Measurements from ENCODE around the gene NEUROG2. TPM values are rescaled to one million over a fixed set of nuclear protein-coding genes. Genes with fewer than 3 reads are reported as not detected.

Gene NEUROG2
- total RNA-seq, 1 donor from 2014 or later: 0.18 TPM

DNA sequence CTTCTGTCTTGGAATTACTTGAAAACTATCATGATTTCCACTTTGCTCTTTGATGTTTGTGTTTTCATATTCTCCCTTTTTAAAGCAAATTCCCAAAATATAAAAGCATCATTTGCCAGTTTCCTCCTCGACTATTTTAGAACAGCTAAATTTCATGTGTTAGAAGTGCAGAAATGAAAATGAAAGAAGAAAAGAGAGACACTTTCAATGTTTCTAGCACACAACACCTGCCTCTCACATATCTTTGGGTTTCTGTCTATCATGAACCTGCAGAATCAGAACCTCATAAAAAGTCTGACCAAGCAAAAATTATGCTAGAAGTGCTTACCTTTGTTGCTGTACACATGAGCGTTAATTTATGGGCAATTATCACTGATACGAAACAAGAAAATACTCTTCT is 1.9 kb upstream of the NEUROG2 start:
- DNase-seq (ENCODE audit: low spot score): no peak
- Mint-ChIP-seq H3K36me3 (ENCODE audit: low read depth) (peaks cover 4% of the 10 kb centered on the region), H3K9me3 (peaks cover 2% of the 10 kb centered on the region), H3K27me3 (ENCODE audit: insufficient read depth) (peaks cover 82% of the 10 kb centered on the region), H3K4me3 (peak overlapping the region; percentile 83), H3K4me1 (ENCODE audit: low read depth) (peaks cover 83% of the 10 kb centered on the region), H3K27ac (no peak overlapping the region)
- intact Hi-C loops (cut with micrococcal nuclease): loop anchor here (1.0 to 5.0 kb wide), 5 partner anchors 8 to 1891 kb away; partner anchors contain the start of genes CAMK2D, LARP7 and ZGRF1

DNA sequence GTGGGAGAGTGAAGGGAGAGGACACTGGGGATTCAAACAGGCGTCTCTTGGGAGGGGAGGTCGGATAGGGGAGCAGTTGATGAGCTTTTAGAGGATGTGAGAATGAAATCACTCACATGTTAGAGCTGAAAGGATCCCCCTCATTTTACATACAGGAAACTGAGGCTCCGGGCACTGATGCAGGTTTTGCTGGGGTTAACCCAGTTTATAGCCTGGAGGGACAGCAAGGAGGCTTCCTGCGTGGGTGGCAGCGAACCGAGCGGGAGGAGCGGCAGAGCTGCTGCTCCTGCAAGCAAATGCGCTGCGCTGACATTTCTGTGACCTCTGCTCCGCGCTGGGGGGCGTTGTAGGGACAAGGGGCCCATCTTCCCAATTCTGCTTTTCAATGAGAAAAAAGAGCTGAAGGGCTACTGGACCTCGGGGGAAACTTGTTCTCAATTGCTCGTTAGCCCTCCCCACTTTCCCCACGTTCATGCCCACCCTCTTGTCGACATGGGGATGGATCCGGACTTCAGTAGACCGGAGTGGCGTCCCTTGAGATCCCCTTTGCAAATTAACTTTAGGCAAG is 1.2 kb upstream of the NEUROG2 start:
- intact Hi-C loops (cut with micrococcal nuclease): loop anchor here (2.0 to 5.0 kb wide), 4 partner anchors 120 to 1890 kb away; partner anchors contain the start of genes CAMK2D, LARP7 and ZGRF1
- peak overlapping the region; percentile 83 for H3K4me3 Mint-ChIP-seq
- H3K27me3 Mint-ChIP-seq (ENCODE audit: insufficient read depth): peaks cover 86% of the 10 kb centered on the region
- no peak for DNase-seq (ENCODE audit: low spot score)
- H3K27ac Mint-ChIP-seq: peak overlapping the region; percentile 50
- peaks cover 81% of the 10 kb centered on the region for H3K4me1 Mint-ChIP-seq (ENCODE audit: low read depth)
- H3K9me3 Mint-ChIP-seq: peaks cover 2% of the 10 kb centered on the region
- peaks cover 2% of the 10 kb centered on the region for H3K36me3 Mint-ChIP-seq (ENCODE audit: low read depth)

DNA sequence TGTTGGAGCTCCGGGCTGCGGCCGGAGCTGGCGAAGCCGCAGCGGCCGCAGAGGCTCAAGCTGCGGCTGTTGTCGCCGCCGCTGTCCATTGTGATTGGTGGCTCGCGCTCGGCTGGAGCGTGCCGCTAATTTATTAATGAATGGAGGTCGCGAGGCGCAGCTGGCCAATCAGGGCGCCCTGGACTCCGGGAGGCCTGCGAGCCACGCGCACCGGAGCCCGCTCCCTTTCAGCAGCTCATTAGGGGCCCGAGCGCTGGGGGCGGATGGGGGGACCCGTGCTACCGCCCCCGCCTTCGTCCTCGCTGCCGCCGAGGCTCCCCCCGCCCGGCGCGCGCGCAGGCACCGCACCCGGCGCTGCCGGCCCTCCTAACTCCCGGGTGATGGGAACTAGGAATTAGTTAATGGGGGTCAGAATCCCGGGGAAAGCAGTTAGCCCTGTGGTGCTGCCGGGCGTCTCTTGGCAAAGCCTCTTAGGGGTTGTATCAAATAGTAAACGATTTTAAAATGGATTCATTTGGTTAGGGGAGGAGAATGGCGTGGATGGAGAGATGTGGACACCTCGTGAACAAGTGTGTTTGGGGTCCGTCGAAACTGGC is 589 bp upstream of the NEUROG2 start:
- Mint-ChIP-seq H3K9me3 (peaks cover 2% of the 10 kb centered on the region), H3K36me3 (ENCODE audit: low read depth) (peaks cover 3% of the 10 kb centered on the region), H3K4me3 (peak overlapping the region; percentile 95), H3K27ac (peak overlapping the region; percentile 71), H3K27me3 (ENCODE audit: insufficient read depth) (peaks cover 86% of the 10 kb centered on the region), H3K4me1 (ENCODE audit: low read depth) (peaks cover 81% of the 10 kb centered on the region)
- no peak for DNase-seq (ENCODE audit: low spot score)
- intact Hi-C loops (cut with micrococcal nuclease): loop anchor here (1.0 to 5.0 kb wide), 5 partner anchors 120 to 1889 kb away; partner anchors contain the start of genes CAMK2D, LARP7 and ZGRF1

DNA sequence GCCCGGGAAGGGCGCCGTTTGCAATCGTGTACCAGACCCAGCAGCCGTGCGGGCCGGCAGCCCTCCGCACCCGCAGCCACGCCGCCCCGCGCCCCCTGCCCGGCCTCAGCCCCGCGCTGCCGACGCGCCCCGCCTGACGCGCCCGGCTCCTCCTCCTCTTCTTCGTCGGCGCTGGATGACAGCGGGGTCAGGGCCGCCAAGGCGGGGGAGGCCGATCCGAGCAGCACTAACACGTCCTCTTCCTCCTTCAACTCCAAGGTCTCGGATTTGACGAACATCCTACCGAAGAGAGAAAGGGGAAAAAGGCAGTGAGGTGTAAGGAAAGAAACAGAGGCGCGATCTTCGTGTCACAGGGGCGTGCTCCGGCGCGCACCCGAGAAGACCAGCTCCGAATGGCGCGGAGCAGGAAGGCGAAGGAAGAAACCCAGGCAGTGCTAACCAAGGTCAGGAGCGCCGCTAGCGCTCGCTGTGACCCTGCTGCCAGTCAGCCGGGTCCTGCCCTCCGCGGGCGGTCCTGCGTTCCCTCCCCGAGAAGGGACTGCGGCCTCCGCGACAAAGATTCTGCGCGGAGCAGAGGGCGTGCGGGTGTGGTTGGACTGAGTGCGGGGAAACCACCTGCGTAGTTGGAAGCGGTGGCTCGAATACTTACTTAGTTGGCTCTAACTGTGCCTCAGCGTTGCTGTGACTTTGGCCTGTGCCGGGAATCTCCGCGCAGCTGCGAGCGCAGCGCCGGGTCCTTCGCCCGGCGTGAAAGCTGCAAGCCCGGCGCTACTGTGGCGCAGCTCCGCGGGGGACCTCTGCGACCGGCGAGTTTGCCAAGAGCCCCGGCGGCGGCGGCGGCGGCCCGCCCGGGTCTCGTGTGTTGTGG is 548 bp downstream of the NEUROG2 start:
- intact Hi-C loops (cut with micrococcal nuclease): loop anchor here (1.0 to 5.0 kb wide), 7 partner anchors 8 to 1888 kb away; partner anchors contain the start of genes CAMK2D, LARP7 and ZGRF1
- Mint-ChIP-seq H3K4me1 (ENCODE audit: low read depth) (peaks cover 79% of the 10 kb centered on the region), H3K27me3 (ENCODE audit: insufficient read depth) (peaks cover 82% of the 10 kb centered on the region), H3K4me3 (peak overlapping the region; percentile 95), H3K9me3 (peaks cover 2% of the 10 kb centered on the region), H3K27ac (peak overlapping the region; percentile 93), H3K36me3 (ENCODE audit: low read depth) (peaks cover 8% of the 10 kb centered on the region)
- peak; percentile 49 for DNase-seq (ENCODE audit: low spot score)

DNA sequence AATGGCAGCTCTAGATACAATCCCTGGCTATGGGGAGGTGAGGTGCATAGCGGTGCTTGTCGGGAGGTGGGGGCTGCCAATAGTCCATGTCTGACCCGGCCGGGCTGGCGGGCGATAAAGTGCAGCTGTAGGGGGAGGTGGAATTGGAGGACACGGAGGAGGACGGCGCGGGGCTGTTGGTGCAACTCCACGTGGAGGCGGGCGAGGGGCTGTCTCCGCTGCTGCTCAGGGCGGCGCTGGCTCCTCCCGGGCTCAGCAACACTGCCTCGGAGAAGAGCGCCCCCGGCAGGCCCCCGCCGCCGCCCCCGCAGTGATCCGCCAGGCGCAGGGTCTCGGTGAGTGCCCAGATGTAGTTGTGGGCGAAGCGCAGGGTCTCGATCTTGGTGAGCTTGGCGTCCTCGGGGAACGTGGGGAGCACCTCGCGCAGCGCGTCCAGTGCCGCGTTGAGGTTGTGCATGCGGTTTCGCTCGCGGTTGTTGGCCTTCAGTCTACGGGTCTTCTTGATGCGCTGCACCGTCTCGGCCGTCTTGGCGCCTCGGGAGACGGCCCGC is 1.3 kb downstream of the NEUROG2 start:
- DNase-seq (ENCODE audit: low spot score): no peak
- intact Hi-C loops (cut with micrococcal nuclease): loop anchor here (1.0 to 5.0 kb wide), 5 partner anchors 9 to 1887 kb away; partner anchors contain the start of genes CAMK2D and FAM241A
- Mint-ChIP-seq H3K4me1 (ENCODE audit: low read depth) (peaks cover 78% of the 10 kb centered on the region), H3K27ac (peak overlapping the region; percentile 69), H3K27me3 (ENCODE audit: insufficient read depth) (peaks cover 81% of the 10 kb centered on the region), H3K9me3 (peaks cover 2% of the 10 kb centered on the region), H3K4me3 (peak overlapping the region; percentile 95), H3K36me3 (ENCODE audit: low read depth) (peaks cover 8% of the 10 kb centered on the region)

DNA sequence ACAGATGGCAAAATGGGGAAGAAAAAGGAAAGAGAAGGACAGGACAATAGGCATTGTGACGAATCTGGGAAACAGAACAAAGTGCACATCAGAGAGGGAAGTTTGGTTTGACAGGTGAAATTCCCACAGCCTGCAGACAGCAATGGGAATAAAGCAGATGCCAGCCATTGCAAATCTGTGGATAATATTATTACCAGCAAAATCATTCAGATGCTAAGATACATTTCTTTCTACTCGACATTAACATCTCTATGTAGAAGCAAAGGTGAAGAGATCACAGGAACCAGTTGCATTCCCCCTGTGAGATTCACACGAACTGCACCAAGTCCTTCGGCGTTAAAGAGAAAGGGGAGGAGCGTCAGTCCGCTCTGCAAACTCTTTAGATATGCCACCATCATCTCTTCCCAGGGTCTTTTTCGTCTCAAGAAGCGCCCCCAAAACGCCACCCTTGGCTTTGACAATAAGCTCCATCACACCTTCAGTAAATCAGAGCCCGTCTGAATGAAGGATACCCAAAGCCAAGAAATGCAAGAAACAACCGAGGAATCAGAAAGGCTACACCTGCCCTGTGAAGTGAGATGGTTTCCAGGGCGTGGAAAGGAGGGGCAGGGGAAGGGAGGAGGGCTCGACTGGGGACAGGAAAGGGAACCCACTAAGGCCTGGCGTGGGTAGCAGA is 1.9 kb downstream of the NEUROG2 start:
- Mint-ChIP-seq H3K4me1 (ENCODE audit: low read depth) (peaks cover 80% of the 10 kb centered on the region), H3K27me3 (ENCODE audit: insufficient read depth) (peaks cover 81% of the 10 kb centered on the region), H3K27ac (peak overlapping the region; percentile 69), H3K4me3 (peak overlapping the region; percentile 95), H3K36me3 (ENCODE audit: low read depth) (peaks cover 8% of the 10 kb centered on the region), H3K9me3 (no peaks in the 10 kb centered on the region)
- no peak for DNase-seq (ENCODE audit: low spot score)
- intact Hi-C loops (cut with micrococcal nuclease): loop anchor here (2.0 to 5.0 kb wide), 2 partner anchors 193 to 367 kb away; partner anchors contain the start of gene FAM241A

DNA sequence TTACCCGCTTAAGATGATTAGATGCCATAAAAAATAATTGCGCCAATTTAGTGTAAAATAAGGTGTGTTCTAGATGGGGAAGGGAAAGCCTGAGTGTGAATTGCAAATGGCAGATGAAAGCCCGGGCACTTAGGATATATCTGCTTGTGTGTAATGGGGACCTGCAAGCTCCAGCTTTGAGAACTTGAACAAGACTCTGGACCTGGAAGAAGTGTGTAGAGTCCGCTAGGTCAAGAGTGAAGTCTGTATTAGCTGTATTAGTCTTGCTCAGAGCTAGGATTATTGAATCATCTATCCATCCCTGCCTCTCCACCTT is 4.2 kb downstream of the NEUROG2 start:
- peak overlapping the region; percentile 6 for H3K27ac Mint-ChIP-seq
- H3K4me3 Mint-ChIP-seq: no peak overlapping the region
- intact Hi-C loops (cut with micrococcal nuclease): loop anchor here (5.0 kb wide), 1 partner anchor 364 kb away; the partner anchor contains the start of gene FAM241A
- peaks cover 73% of the 10 kb centered on the region for H3K4me1 Mint-ChIP-seq (ENCODE audit: low read depth)
- peaks cover 80% of the 10 kb centered on the region for H3K27me3 Mint-ChIP-seq (ENCODE audit: insufficient read depth)
- H3K36me3 Mint-ChIP-seq (ENCODE audit: low read depth): peaks cover 8% of the 10 kb centered on the region
- no peak for DNase-seq (ENCODE audit: low spot score)
- no peaks in the 10 kb centered on the region for H3K9me3 Mint-ChIP-seq

DNA sequence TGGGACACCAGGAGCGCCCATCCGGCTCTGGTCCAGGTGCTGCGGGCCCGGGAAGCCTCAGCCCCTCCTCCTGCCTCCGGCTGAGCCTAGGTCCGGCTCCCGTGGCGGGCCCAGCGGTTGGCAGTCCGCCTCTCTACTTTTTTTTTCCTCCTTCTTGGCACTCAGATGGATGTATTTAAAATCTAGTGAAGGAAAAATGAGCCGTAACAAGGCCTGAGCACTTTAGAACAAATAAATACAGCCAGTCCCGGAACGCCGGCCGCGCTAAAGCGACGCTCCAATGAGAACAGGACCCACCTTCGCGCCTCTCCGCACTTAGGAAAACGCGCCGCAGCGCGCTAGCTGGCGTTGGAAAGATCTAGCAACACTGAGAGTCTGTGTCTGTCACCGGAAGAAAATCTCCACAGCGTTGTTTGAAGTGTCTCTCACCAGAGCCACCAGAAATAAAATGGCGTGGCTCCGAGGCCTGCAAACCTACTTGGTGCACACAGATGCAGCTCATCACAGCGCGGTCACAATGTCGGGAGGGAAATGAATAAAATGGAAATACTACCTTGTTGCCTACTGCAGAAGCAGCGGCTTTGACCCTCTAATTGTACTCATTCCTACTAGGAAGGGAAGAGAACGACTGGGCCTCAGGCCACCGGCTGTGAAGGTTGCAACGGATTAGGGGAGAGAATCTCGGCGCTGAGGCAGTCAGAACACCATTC is 4.7 kb downstream of the NEUROG2 start:
- peaks cover 8% of the 10 kb centered on the region for H3K36me3 Mint-ChIP-seq (ENCODE audit: low read depth)
- peaks cover 68% of the 10 kb centered on the region for H3K4me1 Mint-ChIP-seq (ENCODE audit: low read depth)
- no peaks in the 10 kb centered on the region for H3K9me3 Mint-ChIP-seq
- intact Hi-C loops (cut with micrococcal nuclease): loop anchor here (5.0 kb wide), 1 partner anchor 364 kb away; the partner anchor contains the start of gene FAM241A
- peak overlapping the region; percentile 38 for H3K27ac Mint-ChIP-seq
- H3K4me3 Mint-ChIP-seq: peak overlapping the region; percentile 56
- H3K27me3 Mint-ChIP-seq (ENCODE audit: insufficient read depth): peaks cover 82% of the 10 kb centered on the region
- DNase-seq (ENCODE audit: low spot score): no peak

DNA sequence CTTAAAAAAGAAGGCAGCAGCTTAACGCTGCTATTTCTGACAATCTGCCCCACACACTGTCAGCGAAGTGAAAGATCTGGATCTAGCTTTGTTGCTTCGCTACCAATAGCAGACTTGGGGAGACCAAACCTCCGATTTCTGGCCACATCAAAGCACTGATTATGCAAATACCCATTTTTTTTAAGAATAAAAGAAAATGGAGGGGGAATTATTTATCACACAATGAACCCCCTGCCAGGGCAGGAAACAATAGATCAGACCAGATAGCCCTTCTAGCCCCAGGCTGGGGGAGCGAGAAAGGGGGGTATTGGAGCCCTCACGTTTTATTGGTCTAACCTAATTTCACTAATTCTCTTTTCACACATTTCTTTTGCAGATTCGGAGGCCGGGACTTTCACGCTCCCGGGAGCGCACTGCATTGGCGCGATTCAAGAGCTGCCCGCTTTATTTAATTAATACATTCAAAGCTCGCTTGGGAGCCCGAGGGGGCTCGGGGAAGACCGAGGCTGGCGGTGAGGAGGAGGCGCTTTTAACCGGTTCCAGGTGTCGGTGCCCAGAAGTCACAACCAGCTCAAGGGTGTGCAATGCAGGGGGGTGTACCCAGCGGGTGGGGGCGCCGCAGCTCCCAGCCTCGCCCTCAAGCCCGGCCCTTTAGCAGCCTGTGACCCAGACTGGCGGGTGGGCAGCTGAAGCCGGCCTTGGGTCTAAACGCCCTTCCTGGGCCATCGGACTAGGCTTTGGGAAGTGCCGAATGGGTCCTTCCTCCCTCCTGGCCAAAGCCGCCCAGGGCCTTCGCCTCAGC is 5.5 kb downstream of the NEUROG2 start:
- intact Hi-C loops (cut with micrococcal nuclease): loop anchor here (1.0 to 5.0 kb wide), 2 partner anchors 8 to 363 kb away; partner anchors contain the start of gene FAM241A
- Mint-ChIP-seq H3K4me3 (peak overlapping the region; percentile 59), H3K36me3 (ENCODE audit: low read depth) (peaks cover 8% of the 10 kb centered on the region), H3K4me1 (ENCODE audit: low read depth) (peaks cover 64% of the 10 kb centered on the region), H3K27ac (no peak overlapping the region), H3K27me3 (ENCODE audit: insufficient read depth) (peaks cover 84% of the 10 kb centered on the region), H3K9me3 (no peaks in the 10 kb centered on the region)
- DNase-seq (ENCODE audit: low spot score): no peak

DNA sequence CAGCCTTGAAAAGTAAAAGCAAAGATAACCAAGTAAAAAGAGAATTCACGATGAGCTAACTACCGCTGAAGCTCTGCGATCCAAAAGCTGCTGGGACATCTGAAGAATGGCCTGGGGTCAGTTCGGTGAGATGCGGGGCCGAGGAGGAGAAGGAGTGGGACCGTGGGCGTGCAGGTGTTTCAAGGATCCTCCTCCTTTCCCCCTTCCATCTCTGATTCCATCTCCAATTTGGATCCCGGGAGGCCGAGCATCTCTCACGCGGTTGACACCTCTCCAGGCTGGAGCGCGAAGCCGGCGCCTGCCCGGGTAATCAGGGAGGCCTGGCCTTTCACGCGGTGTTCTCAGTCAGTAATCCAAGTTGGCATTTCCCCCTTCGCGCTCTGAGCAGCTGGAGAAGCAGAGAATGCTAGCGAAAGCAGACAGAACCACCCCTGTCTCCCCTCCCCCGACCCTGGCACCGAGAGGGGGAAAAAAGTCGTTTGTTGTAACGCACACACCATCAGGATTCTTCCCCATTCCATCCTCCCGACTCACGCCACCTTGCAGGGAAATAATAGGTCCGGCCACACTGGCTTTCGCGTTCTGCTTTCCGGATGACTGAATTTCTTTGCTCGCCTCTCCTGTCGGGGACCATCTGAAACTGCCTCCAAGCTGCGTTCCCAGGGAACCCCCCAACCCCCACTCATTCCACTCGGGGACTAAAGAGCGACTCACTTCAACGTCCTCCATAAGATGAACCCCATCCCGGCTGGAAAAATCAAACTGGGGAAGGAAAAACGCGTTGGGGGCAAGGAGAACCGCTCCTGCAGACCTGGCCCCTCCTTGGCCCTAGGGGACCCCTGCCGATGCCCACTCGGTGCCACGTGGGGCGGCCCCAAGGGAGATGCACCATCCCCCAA is 6.5 kb downstream of the NEUROG2 start:
- Mint-ChIP-seq H3K27me3 (ENCODE audit: insufficient read depth) (peaks cover 82% of the 10 kb centered on the region), H3K27ac (no peak overlapping the region), H3K4me3 (peak overlapping the region; percentile 58), H3K4me1 (ENCODE audit: low read depth) (peaks cover 54% of the 10 kb centered on the region), H3K9me3 (no peaks in the 10 kb centered on the region), H3K36me3 (ENCODE audit: low read depth) (peaks cover 8% of the 10 kb centered on the region)
- intact Hi-C loops (cut with micrococcal nuclease): loop anchor here (1.0 to 5.0 kb wide), 3 partner anchors 9 to 362 kb away; partner anchors contain the start of gene FAM241A
- no peak for DNase-seq (ENCODE audit: low spot score)
